ENCODE data around the gene SLC2A6. TPM values are rescaled to one million over a fixed set of nuclear protein-coding genes. Genes with fewer than 3 reads are reported as not detected.

Gene SLC2A6
- total RNA-seq, 2 donors from 2014 or later: 1.5 to 3.4 TPM

- Mint-ChIP-seq H3K27ac (no peak overlapping the region), H3K4me3 (peak overlapping the region; percentile 25), H3K4me1 (peaks cover 6% of the 10 kb centered on the region), H3K27me3 (no peaks in the 10 kb centered on the region), H3K36me3 (ENCODE audit: low read depth) (no peaks in the 10 kb centered on the region)
- ATAC-seq (no peak), DNase-seq (no peak)
- no peaks in the 10 kb centered on the region for H3K9me3 ChIP-seq (ENCODE audit: control insufficient read depth, low read length, poor library complexity, severe bottlenecking)
These were observed 32.1 kb upstream of the SLC2A6 start for GRCh38 chr9:133510926-133511505.

GRCh38 chr9:133509179-133510083 is 30.5 kb upstream of the SLC2A6 start:
- H3K27ac Mint-ChIP-seq: peak overlapping the region; percentile 79
- no peak for DNase-seq
- ATAC-seq: peak; percentile 50
- no peaks in the 10 kb centered on the region for H3K9me3 ChIP-seq (ENCODE audit: control insufficient read depth, low read length, poor library complexity, severe bottlenecking)
- H3K4me1 Mint-ChIP-seq: peaks cover 6% of the 10 kb centered on the region
- no peaks in the 10 kb centered on the region for H3K27me3 Mint-ChIP-seq
- H3K4me3 Mint-ChIP-seq: peak overlapping the region; percentile 79
- H3K36me3 Mint-ChIP-seq (ENCODE audit: low read depth): no peaks in the 10 kb centered on the region

- no peaks in the 10 kb centered on the region for H3K9me3 ChIP-seq (ENCODE audit: control insufficient read depth, low read length, poor library complexity, severe bottlenecking)
- DNase-seq: no peak
- Mint-ChIP-seq H3K27ac (no peak overlapping the region), H3K4me3 (no peak overlapping the region), H3K36me3 (ENCODE audit: low read depth) (no peaks in the 10 kb centered on the region), H3K27me3 (peaks cover 12% of the 10 kb centered on the region), H3K4me1 (peaks cover 6% of the 10 kb centered on the region)
- no peak for ATAC-seq
These were observed 29.1 kb upstream of the SLC2A6 start for GRCh38 chr9:133508046-133508445.

- H3K4me1 Mint-ChIP-seq: peaks cover 6% of the 10 kb centered on the region
- no peaks in the 10 kb centered on the region for H3K36me3 Mint-ChIP-seq (ENCODE audit: low read depth)
- ATAC-seq: no peak
- H3K27ac Mint-ChIP-seq: no peak overlapping the region
- no peak overlapping the region for H3K4me3 Mint-ChIP-seq
- no peaks in the 10 kb centered on the region for H3K9me3 ChIP-seq (ENCODE audit: control insufficient read depth, low read length, poor library complexity, severe bottlenecking)
- DNase-seq: no peak
- H3K27me3 Mint-ChIP-seq: peaks cover 12% of the 10 kb centered on the region
These were observed 28.5 kb upstream of the SLC2A6 start for GRCh38 chr9:133507246-133507965.

- Mint-ChIP-seq H3K36me3 (ENCODE audit: low read depth) (no peaks in the 10 kb centered on the region), H3K4me1 (peaks cover 6% of the 10 kb centered on the region), H3K27ac (no peak overlapping the region), H3K4me3 (no peak overlapping the region), H3K27me3 (peaks cover 12% of the 10 kb centered on the region)
- peaks cover 3% of the 10 kb centered on the region for H3K9me3 ChIP-seq (ENCODE audit: control insufficient read depth, low read length, poor library complexity, severe bottlenecking)
- no peak for ATAC-seq
- DNase-seq: no peak
These were observed 27.7 kb upstream of the SLC2A6 start for GRCh38 chr9:133506653-133507038.

- H3K4me1 Mint-ChIP-seq: peaks cover 6% of the 10 kb centered on the region
- peaks cover 12% of the 10 kb centered on the region for H3K27me3 Mint-ChIP-seq
- ATAC-seq (no peak), DNase-seq (no peak)
- no peaks in the 10 kb centered on the region for H3K36me3 Mint-ChIP-seq (ENCODE audit: low read depth)
- H3K27ac Mint-ChIP-seq: no peak overlapping the region
- H3K9me3 ChIP-seq (ENCODE audit: control insufficient read depth, low read length, poor library complexity, severe bottlenecking): peaks cover 3% of the 10 kb centered on the region
- H3K4me3 Mint-ChIP-seq: no peak overlapping the region
These were observed 27.2 kb upstream of the SLC2A6 start for GRCh38 chr9:133505901-133506652.

- no peak overlapping the region for H3K27ac Mint-ChIP-seq
- no peaks in the 10 kb centered on the region for H3K36me3 Mint-ChIP-seq (ENCODE audit: low read depth)
- H3K4me1 Mint-ChIP-seq: peaks cover 6% of the 10 kb centered on the region
- DNase-seq: no peak
- H3K27me3 Mint-ChIP-seq: peaks cover 12% of the 10 kb centered on the region
- H3K9me3 ChIP-seq (ENCODE audit: control insufficient read depth, low read length, poor library complexity, severe bottlenecking): peaks cover 3% of the 10 kb centered on the region
- no peak overlapping the region for H3K4me3 Mint-ChIP-seq
- ATAC-seq: no peak
These were observed 26.4 kb upstream of the SLC2A6 start for GRCh38 chr9:133505186-133505830.

GRCh38 chr9:133502112-133502511 is 23.2 kb upstream of the SLC2A6 start:
- no peaks in the 10 kb centered on the region for H3K4me1 Mint-ChIP-seq
- no peak for DNase-seq
- no peak overlapping the region for H3K4me3 Mint-ChIP-seq
- no peaks in the 10 kb centered on the region for H3K36me3 Mint-ChIP-seq (ENCODE audit: low read depth)
- H3K27ac Mint-ChIP-seq: no peak overlapping the region
- peaks cover 3% of the 10 kb centered on the region for H3K9me3 ChIP-seq (ENCODE audit: control insufficient read depth, low read length, poor library complexity, severe bottlenecking)
- no peak for ATAC-seq
- peaks cover 26% of the 10 kb centered on the region for H3K27me3 Mint-ChIP-seq

GRCh38 chr9:133499892-133500270 is 21.0 kb upstream of the SLC2A6 start:
- Mint-ChIP-seq H3K4me3 (no peak overlapping the region), H3K4me1 (no peaks in the 10 kb centered on the region), H3K27ac (no peak overlapping the region), H3K36me3 (ENCODE audit: low read depth) (no peaks in the 10 kb centered on the region), H3K27me3 (peaks cover 26% of the 10 kb centered on the region)
- no peak for ATAC-seq
- peaks cover 3% of the 10 kb centered on the region for H3K9me3 ChIP-seq (ENCODE audit: control insufficient read depth, low read length, poor library complexity, severe bottlenecking)
- no peak for DNase-seq

GRCh38 chr9:133499132-133499891 is 20.4 kb upstream of the SLC2A6 start:
- no peaks in the 10 kb centered on the region for H3K36me3 Mint-ChIP-seq (ENCODE audit: low read depth)
- no peak for ATAC-seq

GRCh38 chr9:133496861-133497842 is 18.3 kb upstream of the SLC2A6 start:
- Mint-ChIP-seq H3K4me3 (no peak overlapping the region), H3K36me3 (ENCODE audit: low read depth) (no peaks in the 10 kb centered on the region)
- no peak for ATAC-seq

More at GRCh38 chr9:133499132-133499891, 20.4 kb upstream of the SLC2A6 start:
- no peak overlapping the region for H3K27ac Mint-ChIP-seq
- H3K4me3 Mint-ChIP-seq: no peak overlapping the region
- no peak for DNase-seq
- peaks cover 3% of the 10 kb centered on the region for H3K9me3 ChIP-seq (ENCODE audit: control insufficient read depth, low read length, poor library complexity, severe bottlenecking)
- H3K27me3 Mint-ChIP-seq: peaks cover 26% of the 10 kb centered on the region
- H3K4me1 Mint-ChIP-seq: no peaks in the 10 kb centered on the region

More at GRCh38 chr9:133496861-133497842, 18.3 kb upstream of the SLC2A6 start:
- H3K27me3 Mint-ChIP-seq: peaks cover 20% of the 10 kb centered on the region
- no peak for DNase-seq
- no peak overlapping the region for H3K27ac Mint-ChIP-seq
- H3K9me3 ChIP-seq (ENCODE audit: control insufficient read depth, low read length, poor library complexity, severe bottlenecking): peaks cover under 1% of the 10 kb centered on the region
- no peaks in the 10 kb centered on the region for H3K4me1 Mint-ChIP-seq

Measured in T-helper 17 cell (primary cell).